HG02610 (cell line): ENCODE results near the gene LMX1B.

Experiments used
- ATAC-seq: cut with Tn5 transposase; IDR thresholded peaks from one replicate; pipeline ENCODE4 v1.9.1; 2021; ENCODE audit warnings: mild to moderate bottlenecking, moderate library complexity; ENCODE audit not compliant: unreplicated experiment

LMX1B gene

GRCh38 chr9:126674365-126675146 is 60.8 kb downstream of the LMX1B start:
- ATAC-seq, result no peak

GRCh38 chr9:126675147-126675467 is 61.4 kb downstream of the LMX1B start:
- no peak for ATAC-seq

GRCh38 chr9:126676102-126676684 is 62.5 kb downstream of the LMX1B start:
- ATAC-seq, result no peak

GRCh38 chr9:126676685-126677143 is 63.0 kb downstream of the LMX1B start:
- ATAC-seq, result no peak

- ATAC-seq, result no peak
Observed at GRCh38 chr9:126677188-126678084, 63.7 kb downstream of the LMX1B start.

GRCh38 chr9:126678989-126679388 is 65.3 kb downstream of the LMX1B start:
- no peak for ATAC-seq

- no peak for ATAC-seq
Observed at GRCh38 chr9:126681336-126681735, 67.6 kb downstream of the LMX1B start.

GRCh38 chr9:126682113-126682810 is 68.5 kb downstream of the LMX1B start:
- no peak for ATAC-seq

GRCh38 chr9:126682928-126683697 is 69.4 kb downstream of the LMX1B start:
- ATAC-seq, result no peak

- ATAC-seq, result no peak
Observed at GRCh38 chr9:126683698-126684044, 69.9 kb downstream of the LMX1B start.

- no peak for ATAC-seq
Observed at GRCh38 chr9:126684345-126684744, 70.6 kb downstream of the LMX1B start.

- ATAC-seq, result no peak
Observed at GRCh38 chr9:126684965-126685465, 71.3 kb downstream of the LMX1B start.

GRCh38 chr9:126687930-126688461 is 74.3 kb downstream of the LMX1B start:
- ATAC-seq, result no peak

- no peak for ATAC-seq
Observed at GRCh38 chr9:126688617-126689016, 74.9 kb downstream of the LMX1B start.

- no peak for ATAC-seq
Observed at GRCh38 chr9:126689027-126689825, 75.5 kb downstream of the LMX1B start.

- ATAC-seq, result no peak
Observed at GRCh38 chr9:126690431-126691051, 76.8 kb downstream of the LMX1B start.

GRCh38 chr9:126692041-126692758 is 78.5 kb downstream of the LMX1B start:
- ATAC-seq, result no peak
